ENCODE data around the gene SWAP70.

- TF ChIP-seq HNRNPH1 (optimal IDR thresholded peaks at IDR 0.05; ENCODE audit: low read depth, low read length) (no peak), REST (IDR thresholded peaks at IDR 0.05; ENCODE audit: borderline replicate concordance) (no peak), REST (CRISPR knock-in tag; IDR thresholded peaks at IDR 0.05; ENCODE audit: low read depth) (no peak), KLF10 (CRISPR knock-in tag; IDR thresholded peaks at IDR 0.05) (no peak)
These were observed 6.3 kb upstream of the SWAP70 start for GRCh38 chr11:9657531-9657930.

Data from K562 (cell line).